ENCODE results near the gene RELN. TPM values are rescaled to one million over a fixed set of nuclear protein-coding genes. Genes with fewer than 3 reads are reported as not detected.

Gene RELN
- total RNA-seq, 1 donor from 2014 or later: 168 TPM

DNA sequence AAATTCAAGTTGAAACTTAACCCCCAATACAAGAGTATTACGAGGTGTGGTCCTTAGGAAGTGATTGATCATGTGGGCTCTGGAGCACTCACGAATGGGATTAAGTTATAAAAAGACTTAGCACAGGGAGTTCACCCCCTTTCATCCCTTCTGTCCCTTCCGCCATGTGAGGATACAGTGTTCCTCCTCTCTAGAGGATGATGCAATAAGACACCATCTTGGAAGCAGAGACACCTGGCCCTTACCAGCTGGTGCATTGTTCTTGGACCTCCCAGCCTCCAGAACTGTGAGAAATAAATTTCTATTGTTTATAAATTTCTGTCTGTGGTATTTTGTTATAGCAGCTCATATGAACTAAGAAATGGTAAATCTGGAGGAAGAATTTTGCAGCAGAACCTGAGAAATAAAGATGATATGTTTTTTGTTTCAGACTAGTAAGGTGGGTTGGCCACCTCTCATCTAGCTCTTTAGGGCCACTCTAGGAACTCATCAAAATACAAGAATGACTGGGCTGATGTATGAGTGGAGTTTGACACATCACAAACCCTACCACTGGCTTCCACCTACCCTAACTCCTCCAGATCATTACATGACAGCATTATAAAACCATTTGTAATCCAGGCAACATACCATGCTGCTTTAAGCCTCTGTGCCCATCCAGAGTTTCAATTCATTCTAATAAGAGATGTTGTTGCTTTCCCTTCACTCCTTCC is 565.8 kb downstream of the RELN start:
- intact Hi-C loops (cut with DNase I): no loop called here
- DNase-seq (ENCODE audit: low spot score) (no peak), ATAC-seq (no peak)

Other genes starting within 250 kb of the RELN start
- gene ORC5, start 218.4 kb upstream of the RELN start, total RNA-seq: 21.4 TPM